Effector memory CD4-positive, alpha-beta T cell (primary cell): Measurements from ENCODE around the gene TPRA1.

Experiments
- DNase-seq, 3 donors: peaks; one replicate each; pipeline ENCODE4 v3.0.0-alpha.2; 2020
- H3K27ac ChIP-seq: 2 replicates; pipeline ENCODE4 v1.7.0; 2013; ENCODE audit warnings: mild to moderate bottlenecking, low read length, moderate library complexity; ENCODE audit not compliant: insufficient read depth, poor library complexity, severe bottlenecking
- H3K27me3 ChIP-seq: replicated peaks from 2 replicates; pipeline ENCODE4 v1.7.0; 2013; ENCODE audit warnings: mild to moderate bottlenecking, low read length; ENCODE audit not compliant: insufficient read depth, control insufficient read depth, poor library complexity, severe bottlenecking
- H3K36me3 ChIP-seq: 2 replicates; pipeline ENCODE4 v1.7.0; 2013; ENCODE audit warnings: mild to moderate bottlenecking, low read length, moderate library complexity; ENCODE audit not compliant: control insufficient read depth, insufficient read depth
- H3K4me1 ChIP-seq: 2 replicates; pipeline ENCODE4 v1.7.0; 2013; ENCODE audit warnings: low read length, mild to moderate bottlenecking; ENCODE audit not compliant: control insufficient read depth, insufficient read depth, poor library complexity, severe bottlenecking
- H3K4me3 ChIP-seq: 2 replicates; pipeline ENCODE4 v1.7.0; 2013; ENCODE audit warnings: low read length, low read depth, mild to moderate bottlenecking; ENCODE audit not compliant: insufficient read depth, poor library complexity, severe bottlenecking
- H3K9me3 ChIP-seq: 2 replicates; pipeline ENCODE4 v1.7.0; 2013; ENCODE audit warnings: mild to moderate bottlenecking, low read length, moderate library complexity; ENCODE audit not compliant: control insufficient read depth

Gene TPRA1

GRCh38 chr3:127578802-127579201, 11.7 kb downstream of the TPRA1 start:
- no peaks in the 10 kb centered on the region for H3K27me3 ChIP-seq
- H3K9me3 ChIP-seq = no peaks in the 10 kb centered on the region
- H3K27ac ChIP-seq = no peak overlapping the region
- H3K4me3 ChIP-seq = no peak overlapping the region
- H3K4me1 ChIP-seq = peaks cover 7% of the 10 kb centered on the region
- DNase-seq = no peak
- peaks cover 4% of the 10 kb centered on the region for H3K36me3 ChIP-seq

GRCh38 chr3:127578168-127578567, 12.4 kb downstream of the TPRA1 start:
- no peak overlapping the region for H3K27ac ChIP-seq
- H3K36me3 ChIP-seq = peaks cover 9% of the 10 kb centered on the region
- no peaks in the 10 kb centered on the region for H3K27me3 ChIP-seq
- no peak for DNase-seq
- peaks cover 7% of the 10 kb centered on the region for H3K4me1 ChIP-seq
- no peak overlapping the region for H3K4me3 ChIP-seq
- H3K9me3 ChIP-seq = no peaks in the 10 kb centered on the region

- no peaks in the 10 kb centered on the region for H3K9me3 ChIP-seq
- no peak for DNase-seq
- peaks cover 9% of the 10 kb centered on the region for H3K36me3 ChIP-seq
- peaks cover 7% of the 10 kb centered on the region for H3K4me1 ChIP-seq
- H3K27ac ChIP-seq = no peak overlapping the region
- H3K27me3 ChIP-seq = no peaks in the 10 kb centered on the region
- no peak overlapping the region for H3K4me3 ChIP-seq
These were observed 13.1 kb downstream of the TPRA1 start for GRCh38 chr3:127577448-127577847.

GRCh38 chr3:127574880-127575878, 15.4 kb downstream of the TPRA1 start:
- Histone ChIP-seq H3K4me3 (no peak overlapping the region), H3K27me3 (no peaks in the 10 kb centered on the region), H3K27ac (no peak overlapping the region), H3K36me3 (peaks cover 9% of the 10 kb centered on the region), H3K4me1 (peaks cover 7% of the 10 kb centered on the region), H3K9me3 (no peaks in the 10 kb centered on the region)
- peak; percentile 70 to 77 (median 75) for DNase-seq

- H3K9me3 ChIP-seq = no peaks in the 10 kb centered on the region
- no peak overlapping the region for H3K4me3 ChIP-seq
- H3K27ac ChIP-seq = no peak overlapping the region
- peaks cover 5% of the 10 kb centered on the region for H3K36me3 ChIP-seq
- peaks cover 7% of the 10 kb centered on the region for H3K4me1 ChIP-seq
- no peaks in the 10 kb centered on the region for H3K27me3 ChIP-seq
- no peak for DNase-seq
These were observed 16.6 kb downstream of the TPRA1 start for GRCh38 chr3:127573912-127574311.

- no peak overlapping the region for H3K27ac ChIP-seq
- no peak for DNase-seq
- no peak overlapping the region for H3K4me3 ChIP-seq
- no peaks in the 10 kb centered on the region for H3K27me3 ChIP-seq
- H3K9me3 ChIP-seq = no peaks in the 10 kb centered on the region
- H3K4me1 ChIP-seq = peaks cover 7% of the 10 kb centered on the region
- H3K36me3 ChIP-seq = peaks cover 5% of the 10 kb centered on the region
These were observed 17.1 kb downstream of the TPRA1 start for GRCh38 chr3:127573401-127573800.

- peaks cover 7% of the 10 kb centered on the region for H3K4me1 ChIP-seq
- H3K36me3 ChIP-seq = peaks cover 5% of the 10 kb centered on the region
- H3K9me3 ChIP-seq = no peaks in the 10 kb centered on the region
- no peaks in the 10 kb centered on the region for H3K27me3 ChIP-seq
- no peak overlapping the region for H3K4me3 ChIP-seq
- no peak for DNase-seq
- no peak overlapping the region for H3K27ac ChIP-seq
These were observed 17.8 kb downstream of the TPRA1 start for GRCh38 chr3:127572735-127573134.

- no peaks in the 10 kb centered on the region for H3K27me3 ChIP-seq
- H3K27ac ChIP-seq = no peak overlapping the region
- H3K9me3 ChIP-seq = no peaks in the 10 kb centered on the region
- DNase-seq = no peak
- H3K4me1 ChIP-seq = peaks cover 7% of the 10 kb centered on the region
- H3K36me3 ChIP-seq = peaks cover 5% of the 10 kb centered on the region
- no peak overlapping the region for H3K4me3 ChIP-seq
These were observed 18.3 kb downstream of the TPRA1 start for GRCh38 chr3:127572186-127572585.

GRCh38 chr3:127570520-127570919, 20.0 kb downstream of the TPRA1 start:
- H3K27me3 ChIP-seq = no peaks in the 10 kb centered on the region
- DNase-seq = no peak
- H3K27ac ChIP-seq = no peak overlapping the region
- H3K36me3 ChIP-seq = peaks cover 5% of the 10 kb centered on the region
- H3K4me3 ChIP-seq = no peak overlapping the region
- H3K4me1 ChIP-seq = peaks cover 5% of the 10 kb centered on the region
- H3K9me3 ChIP-seq = no peaks in the 10 kb centered on the region

- no peaks in the 10 kb centered on the region for H3K27me3 ChIP-seq
- no peak overlapping the region for H3K4me3 ChIP-seq
- no peaks in the 10 kb centered on the region for H3K4me1 ChIP-seq
- H3K9me3 ChIP-seq = no peaks in the 10 kb centered on the region
- H3K27ac ChIP-seq = no peak overlapping the region
- H3K36me3 ChIP-seq = peaks cover 5% of the 10 kb centered on the region
- DNase-seq = no peak
These were observed 21.4 kb downstream of the TPRA1 start for GRCh38 chr3:127569160-127569559.
